Measurements from ENCODE around the gene OCIAD2.
"Not testable (repeated sequence)": the region's sequence is repeated elsewhere in the genome, so short reads cannot be mapped to it uniquely, and the experiment has no call there.

OCIAD2 gene, protein sequence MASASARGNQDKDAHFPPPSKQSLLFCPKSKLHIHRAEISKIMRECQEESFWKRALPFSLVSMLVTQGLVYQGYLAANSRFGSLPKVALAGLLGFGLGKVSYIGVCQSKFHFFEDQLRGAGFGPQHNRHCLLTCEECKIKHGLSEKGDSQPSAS

DNA sequence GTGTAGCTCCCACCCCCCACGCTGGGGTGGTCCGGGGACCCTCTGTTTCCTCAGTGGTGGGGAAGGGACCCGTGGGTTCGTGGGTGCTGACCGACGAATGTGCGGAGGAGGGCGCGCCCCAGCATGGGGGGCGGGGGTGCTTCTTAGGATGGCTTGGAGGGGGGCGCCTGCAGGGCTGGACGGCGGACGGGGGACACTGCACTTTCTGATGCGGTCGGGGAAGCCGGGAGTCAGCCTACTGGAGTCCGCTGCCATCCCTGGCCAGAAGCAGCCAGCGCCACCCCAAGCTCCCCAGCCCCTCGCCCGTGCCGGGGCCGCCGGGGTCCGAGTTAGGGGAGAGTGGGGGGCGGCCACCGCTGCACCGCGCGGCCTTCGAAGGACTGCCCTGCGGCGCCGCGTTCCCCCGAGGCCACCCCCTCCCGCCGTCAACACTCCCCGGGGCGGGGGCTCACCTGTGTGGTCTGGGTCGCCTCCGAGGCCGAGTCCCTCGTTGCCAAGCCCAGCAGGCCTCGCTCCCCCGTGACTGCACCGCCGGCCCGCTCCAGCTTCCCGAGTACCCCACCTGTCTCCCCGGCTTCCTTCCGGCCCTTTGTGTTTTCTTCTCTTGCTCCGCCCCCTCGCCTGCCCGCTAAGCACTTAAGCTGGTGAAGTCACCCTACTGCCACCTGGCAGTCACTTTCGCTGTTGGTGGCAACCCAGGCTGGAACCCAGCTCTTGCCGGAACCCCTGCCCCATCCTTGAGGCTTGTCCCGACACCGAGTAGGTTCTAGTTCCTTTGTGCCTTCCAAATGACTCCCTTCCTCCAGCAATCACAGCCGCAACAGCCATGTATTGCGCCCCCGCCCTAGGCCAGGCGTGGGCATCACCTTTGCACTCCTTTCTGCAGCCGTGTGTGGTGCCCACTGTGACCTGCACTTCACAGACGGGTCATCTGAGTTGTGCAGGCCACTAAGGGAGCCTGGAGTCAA, at the start of gene OCIAD2:
TSS of gene OCIAD2 (minus strand) at position 569 of the 968 bp plus-strand sequence. CDS start 2,225 bp downstream, outside the sequence.
- DNase-seq, result peak; percentile 89

GRCh38 chr4:48954314-48954713, 47.7 kb upstream of the OCIAD2 start:
- DNase-seq, result no peak

DNA sequence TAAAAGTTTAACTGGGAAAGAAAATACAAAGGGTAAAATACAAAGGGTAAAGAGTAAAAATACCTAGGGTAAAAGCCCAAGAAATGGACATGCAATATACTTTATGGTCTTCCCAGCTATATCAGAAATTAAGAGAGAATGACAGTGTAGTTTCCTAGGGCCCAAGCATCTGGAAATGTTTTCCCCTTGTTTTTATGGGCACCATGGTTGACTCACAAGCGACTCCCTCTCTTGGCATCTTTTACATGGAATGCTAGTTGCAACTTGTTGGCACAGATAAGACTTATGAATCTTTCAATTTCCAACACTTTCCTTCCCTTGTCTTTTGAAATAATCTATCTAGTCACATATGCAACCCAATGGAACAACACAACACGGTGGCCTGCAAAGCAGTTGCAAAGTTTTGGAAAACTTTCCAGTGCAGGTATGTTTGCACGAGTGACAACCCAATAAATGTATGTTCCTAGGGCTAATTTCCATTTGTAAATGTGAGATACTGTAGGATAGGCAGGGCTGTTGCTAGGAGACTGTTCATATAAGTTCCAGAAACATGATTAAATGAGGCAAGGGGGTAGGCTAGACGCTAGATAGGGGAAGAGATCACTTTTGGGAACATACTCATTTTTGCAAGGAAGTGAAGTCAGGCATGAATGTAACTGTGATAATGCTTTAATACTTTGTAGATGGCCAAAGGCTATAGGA, 43.1 kb upstream of the OCIAD2 start:
- DNase-seq, result no peak

- DNase-seq, result no peak
Measured at GRCh38 chr4:48949086-48949485, 42.5 kb upstream of the OCIAD2 start.

DNA sequence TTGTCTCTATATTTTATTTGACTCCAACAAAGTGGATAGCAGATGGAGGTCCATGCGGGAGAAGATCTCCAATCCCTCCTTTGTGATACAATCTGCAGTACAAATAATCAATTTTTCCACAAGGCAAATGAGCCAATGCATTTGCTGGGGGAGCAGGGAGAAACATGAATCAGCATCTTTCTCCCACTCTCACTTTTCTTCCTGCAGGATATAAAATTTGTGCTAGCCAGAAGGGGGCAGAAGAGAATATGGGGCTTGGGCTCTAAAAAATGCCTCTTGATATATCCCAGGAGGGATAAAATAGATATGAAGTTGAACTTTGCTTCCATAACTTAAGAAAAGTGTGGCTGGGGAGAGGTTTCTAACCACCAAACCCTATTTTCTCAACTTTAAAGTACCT, 41.2 kb upstream of the OCIAD2 start:
- no peak for DNase-seq

- DNase-seq, result no peak
Measured at GRCh38 chr4:48945981-48946380, 39.4 kb upstream of the OCIAD2 start.

DNA sequence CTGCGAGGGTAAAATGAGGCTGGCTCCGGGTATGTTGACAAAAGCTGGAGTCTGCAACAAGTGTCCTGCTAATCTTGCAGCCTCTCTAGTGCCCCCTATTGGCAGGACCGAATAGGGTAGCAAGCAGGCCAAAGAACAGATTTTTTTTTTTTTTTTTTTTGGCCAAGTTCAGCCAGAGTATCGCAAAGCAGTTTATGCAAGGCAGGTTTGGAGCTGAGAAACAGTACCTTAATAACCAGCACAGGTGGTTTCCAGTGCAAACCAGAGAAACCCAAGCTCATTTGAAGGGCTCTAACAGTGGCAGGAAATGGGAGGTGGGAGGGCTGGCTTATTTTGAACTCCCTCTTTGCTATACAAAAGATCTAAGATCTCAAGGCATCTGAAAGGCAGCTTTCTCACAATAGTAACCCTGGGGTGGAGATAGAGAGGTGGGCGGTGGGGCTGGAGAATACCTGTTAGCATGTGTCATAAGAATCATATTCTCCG, 38.2 kb upstream of the OCIAD2 start:
- peak; percentile 44 for DNase-seq

DNA sequence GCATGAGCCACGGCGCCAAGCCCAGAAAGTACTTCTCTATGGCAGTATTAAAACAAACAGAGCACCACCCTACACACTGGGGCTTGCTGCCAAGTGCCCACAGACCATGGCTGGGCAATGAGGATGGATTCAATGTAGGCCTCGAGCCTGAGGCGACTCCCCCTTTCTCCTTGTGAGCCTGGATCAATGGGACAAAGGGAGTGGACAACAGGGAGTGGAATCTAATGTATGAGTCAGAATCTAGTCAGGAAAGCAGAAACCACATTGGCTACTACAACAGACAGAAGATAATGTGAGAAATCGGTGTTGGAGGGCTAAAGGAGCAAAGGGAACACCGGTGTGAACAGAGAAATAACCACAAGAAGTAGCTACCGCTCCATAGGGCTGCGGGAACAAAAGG, 37.7 kb upstream of the OCIAD2 start:
- DNase-seq, result no peak

GRCh38 chr4:48943387-48943786, 36.8 kb upstream of the OCIAD2 start:
- no peak for DNase-seq

DNA sequence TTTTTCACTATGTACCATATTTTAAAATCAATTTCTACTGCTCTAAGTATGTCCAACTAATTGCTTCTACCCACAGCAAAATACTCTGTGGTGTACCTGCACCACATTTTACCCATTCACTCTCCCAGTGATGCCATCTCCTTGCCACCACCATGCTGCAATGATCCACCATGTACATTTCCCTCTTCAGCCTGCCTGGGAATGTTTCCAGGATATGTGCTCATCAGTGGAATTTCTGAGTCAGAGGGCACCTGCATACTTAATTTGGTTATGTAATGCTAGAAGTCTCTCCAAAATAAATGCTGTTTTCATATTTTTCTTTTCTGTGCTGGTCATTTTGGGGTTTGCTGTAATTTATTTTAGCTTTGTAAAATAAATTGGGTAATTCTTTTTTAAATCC, 33.2 kb upstream of the OCIAD2 start:
- DNase-seq, result no peak

DNA sequence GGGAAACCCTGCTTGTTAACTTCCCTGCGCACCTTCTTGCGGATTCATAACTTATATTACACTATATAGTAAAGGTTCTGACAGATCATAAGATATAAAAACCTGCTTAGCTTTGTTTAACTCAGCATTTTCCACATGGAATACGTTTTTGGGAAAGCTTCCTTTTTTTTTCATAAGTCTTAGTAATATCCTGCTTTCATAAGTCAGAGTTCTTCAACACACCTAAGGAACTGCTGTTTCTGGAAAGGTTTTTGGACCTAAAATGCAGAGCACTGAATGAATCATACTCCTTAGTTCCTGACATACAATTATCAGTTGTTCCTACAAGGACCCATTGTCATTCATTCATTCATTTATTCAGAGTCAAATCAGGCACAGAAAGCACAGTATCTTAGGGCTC, 32.3 kb upstream of the OCIAD2 start:
- DNase-seq, result no peak

DNA sequence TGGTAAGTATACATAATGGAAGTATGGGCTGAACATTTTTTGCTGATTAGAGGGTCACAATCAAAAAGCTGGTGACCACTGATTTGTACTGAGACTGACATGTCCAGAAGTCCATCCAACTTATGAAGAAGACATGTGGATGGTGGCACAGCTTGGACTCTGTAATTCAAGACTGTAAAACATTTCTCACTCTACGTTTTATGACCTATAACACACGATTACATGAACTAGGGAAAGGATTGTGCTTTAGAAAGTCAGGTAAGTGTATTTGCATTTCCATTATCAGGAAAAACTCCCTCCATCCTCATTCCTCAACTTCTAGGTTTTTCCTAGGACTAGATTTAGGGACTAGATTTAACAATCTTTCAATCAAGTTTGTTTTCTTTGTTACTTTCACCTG, 30.5 kb upstream of the OCIAD2 start:
- DNase-seq, result no peak

- DNase-seq, result no peak
Measured at GRCh38 chr4:48931459-48931858, 24.9 kb upstream of the OCIAD2 start.

- DNase-seq, result no peak
Measured at GRCh38 chr4:48930654-48931053, 24.1 kb upstream of the OCIAD2 start.

- no peak for DNase-seq
Measured at GRCh38 chr4:48924416-48924815, 17.8 kb upstream of the OCIAD2 start.

DNA sequence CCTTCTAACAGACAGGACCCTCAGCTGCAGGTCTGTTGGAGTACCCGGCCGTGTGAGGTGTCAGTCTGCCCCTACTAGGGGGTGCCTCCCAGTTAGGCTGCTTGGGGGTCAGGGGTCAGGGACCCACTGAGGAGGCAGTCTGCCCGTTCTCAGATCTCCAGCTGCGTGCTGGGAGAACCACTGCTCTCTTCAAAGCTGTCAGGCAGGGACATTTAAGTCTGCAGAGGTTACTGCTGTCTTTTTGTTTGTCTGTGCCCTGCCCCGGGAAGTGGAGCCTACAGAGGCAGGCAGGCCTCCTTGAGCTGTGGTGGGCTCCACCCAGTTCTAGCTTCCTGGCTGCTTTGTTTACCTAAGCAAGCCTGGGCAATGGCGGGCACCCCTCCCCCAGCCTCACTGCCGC, 16.5 kb upstream of the OCIAD2 start:
- DNase-seq, result not testable (repeated sequence)

DNA sequence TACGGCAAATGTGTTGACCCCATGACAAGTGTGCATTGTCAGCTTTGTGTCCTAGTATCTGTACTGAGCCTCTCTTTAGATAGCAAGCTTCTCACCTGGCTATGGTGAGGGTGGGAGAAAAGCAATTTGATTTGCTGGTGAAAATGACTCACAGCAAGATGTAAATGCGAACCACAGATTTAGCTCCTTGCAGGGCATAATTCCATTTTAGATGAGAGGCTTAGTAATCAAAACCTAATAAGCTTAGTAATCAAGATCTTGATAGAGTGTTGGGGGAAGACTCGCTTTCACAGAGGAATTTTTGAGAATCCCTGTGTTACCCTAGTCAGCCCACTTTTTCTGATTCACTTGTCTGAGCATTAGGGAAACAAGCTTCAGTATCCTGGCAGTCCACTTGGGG, 7.7 kb upstream of the OCIAD2 start:
- no peak for DNase-seq

GRCh38 chr4:48913346-48913745, 6.8 kb upstream of the OCIAD2 start:
- no peak for DNase-seq

GRCh38 chr4:48912349-48912748, 5.8 kb upstream of the OCIAD2 start:
- no peak for DNase-seq

DNA sequence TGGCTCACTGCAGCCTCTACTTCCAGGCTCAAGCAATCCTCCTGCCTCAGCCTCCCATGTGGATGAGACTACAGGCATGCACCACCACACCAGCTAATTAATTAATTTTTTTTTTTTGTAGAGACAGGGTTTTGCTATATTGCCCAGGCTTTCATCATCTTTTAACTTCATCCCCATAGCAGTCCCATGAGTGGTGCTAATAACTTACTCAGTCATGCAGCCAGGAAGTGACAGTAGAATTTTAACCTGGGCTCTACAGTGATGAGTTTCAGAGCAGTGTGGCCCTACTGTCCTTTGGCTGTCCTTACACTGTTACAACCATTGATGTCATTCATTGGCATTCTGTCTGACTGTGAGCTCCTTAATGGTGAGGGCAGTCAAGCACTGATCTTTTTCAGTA, 3.9 kb upstream of the OCIAD2 start:
- DNase-seq, result no peak

DNA sequence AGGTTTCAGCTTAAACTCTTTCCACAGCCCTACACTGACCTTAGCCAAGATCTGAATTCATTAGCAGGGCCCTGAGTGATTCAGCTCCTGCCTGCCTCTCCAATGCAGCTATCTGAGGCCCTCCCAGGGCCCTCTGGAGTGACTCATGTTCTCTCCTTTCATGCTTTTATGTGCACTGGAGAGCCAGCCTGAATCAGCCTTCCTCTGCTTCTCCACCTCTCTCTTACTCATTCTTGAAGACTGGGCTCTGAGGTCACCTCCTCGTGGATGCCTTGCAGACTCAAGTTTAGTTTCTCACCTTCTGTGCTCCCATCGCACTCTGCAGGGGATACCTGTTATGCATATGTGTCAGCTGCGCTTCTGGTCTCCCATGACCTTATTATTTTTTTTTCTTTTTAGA, 3.1 kb upstream of the OCIAD2 start:
- DNase-seq, result no peak

DNA sequence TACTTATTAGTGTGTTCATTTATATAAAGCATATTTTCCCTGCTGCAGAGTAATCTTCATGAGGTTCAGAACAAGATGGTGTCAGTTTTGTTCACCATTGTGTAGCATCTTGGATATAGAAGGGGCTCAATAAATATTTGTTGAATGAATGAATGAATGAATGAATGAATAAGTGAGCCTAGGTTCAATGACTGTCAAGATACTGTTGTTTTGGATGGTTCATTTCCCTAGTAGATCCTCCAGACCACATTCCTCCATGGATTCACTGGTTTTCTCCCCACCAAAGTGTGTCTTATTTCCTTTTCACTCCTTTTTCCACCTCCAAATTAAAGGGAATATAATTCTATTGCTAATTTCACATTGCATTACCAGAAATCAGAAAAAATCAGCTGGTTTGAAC, 2.1 kb upstream of the OCIAD2 start:
- DNase-seq, result no peak

DNA sequence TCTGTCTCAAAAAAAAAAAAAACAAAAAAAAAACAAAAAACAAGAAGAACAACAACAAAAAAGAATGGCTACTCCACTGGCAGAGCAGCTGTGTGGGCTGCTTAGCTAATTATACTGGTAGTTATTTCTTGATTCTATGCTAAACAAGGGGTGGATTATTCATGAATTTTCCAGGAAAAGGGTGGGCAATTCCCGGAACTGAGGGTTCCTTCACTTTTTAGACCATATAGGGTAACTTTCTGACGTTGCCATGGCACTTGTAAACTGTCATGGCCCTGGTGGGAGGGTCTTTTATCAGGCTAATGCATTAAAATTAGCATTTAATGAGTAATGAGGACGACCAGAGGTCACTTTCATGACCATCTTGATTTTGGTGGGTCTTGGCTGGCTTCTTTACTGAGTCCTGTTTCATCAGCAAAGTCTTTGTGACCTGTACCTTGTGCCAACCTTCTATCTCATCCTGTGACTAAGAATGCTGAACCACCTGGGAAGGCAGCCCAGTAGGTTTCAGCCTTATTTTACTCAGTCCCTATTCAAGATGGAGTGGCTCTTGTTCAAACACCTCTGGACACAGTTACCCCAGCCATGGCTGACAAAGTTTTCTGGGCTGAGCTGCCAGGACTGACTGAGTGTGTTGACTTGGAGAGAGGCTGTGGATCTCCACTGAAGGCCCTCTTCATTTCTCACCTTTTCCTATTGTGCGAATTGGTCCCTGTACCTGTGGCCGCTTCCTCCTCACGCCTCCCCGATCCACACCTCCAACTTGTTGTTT, 1.3 kb upstream of the OCIAD2 start:
- no peak for DNase-seq
